ENCODE results near the gene AAGAB.

AAGAB gene

GRCh38 chr15:67194171-67195114 lies 60.0 kb downstream of the AAGAB start:
- no peak for TF ChIP-seq POLR2AphosphoS5 (IDR thresholded peaks at IDR 0.05; ENCODE audit: low read depth, low read length)

DNA sequence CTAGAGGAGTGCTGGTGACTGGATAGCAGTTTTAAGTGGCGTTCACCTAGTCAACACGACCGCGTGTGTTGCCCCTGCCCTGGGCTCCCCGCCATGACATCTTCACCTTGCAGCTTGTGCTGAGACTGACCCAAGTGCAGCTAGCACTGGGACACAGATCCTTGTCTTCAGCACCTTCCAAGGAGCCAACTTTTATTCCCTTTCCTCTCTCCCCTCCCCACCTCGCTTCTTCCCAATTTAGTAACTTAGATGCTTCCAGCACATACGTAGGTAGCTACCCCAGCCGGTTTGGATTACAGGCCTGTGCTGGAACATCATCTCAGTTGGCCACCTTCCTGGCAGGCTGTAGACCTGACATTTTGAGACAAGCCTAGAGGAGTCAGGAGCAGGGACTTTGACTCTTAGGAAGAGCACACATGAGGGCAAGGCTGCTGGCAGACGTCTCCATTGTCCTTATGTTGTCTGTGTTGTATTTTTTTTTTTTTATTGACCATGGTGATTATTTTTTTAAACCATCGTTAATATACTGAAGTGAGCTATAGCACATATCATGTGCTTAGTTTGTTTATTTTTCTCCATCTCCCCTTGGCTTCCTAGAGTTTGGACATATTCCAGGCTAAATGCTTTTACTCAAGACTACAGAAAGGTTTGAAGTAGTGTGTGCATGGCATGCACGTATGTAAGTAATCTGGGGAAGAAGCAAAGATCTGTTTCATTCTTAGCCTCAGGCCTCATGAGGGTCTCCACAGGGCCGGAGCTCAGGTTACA lies 61.1 kb downstream of the AAGAB start:
- TF ChIP-seq SIN3A (IDR thresholded peaks at IDR 0.05; ENCODE audit: borderline replicate concordance, insufficient read depth, low read length): no peak
- TF ChIP-seq, protein P1, sequence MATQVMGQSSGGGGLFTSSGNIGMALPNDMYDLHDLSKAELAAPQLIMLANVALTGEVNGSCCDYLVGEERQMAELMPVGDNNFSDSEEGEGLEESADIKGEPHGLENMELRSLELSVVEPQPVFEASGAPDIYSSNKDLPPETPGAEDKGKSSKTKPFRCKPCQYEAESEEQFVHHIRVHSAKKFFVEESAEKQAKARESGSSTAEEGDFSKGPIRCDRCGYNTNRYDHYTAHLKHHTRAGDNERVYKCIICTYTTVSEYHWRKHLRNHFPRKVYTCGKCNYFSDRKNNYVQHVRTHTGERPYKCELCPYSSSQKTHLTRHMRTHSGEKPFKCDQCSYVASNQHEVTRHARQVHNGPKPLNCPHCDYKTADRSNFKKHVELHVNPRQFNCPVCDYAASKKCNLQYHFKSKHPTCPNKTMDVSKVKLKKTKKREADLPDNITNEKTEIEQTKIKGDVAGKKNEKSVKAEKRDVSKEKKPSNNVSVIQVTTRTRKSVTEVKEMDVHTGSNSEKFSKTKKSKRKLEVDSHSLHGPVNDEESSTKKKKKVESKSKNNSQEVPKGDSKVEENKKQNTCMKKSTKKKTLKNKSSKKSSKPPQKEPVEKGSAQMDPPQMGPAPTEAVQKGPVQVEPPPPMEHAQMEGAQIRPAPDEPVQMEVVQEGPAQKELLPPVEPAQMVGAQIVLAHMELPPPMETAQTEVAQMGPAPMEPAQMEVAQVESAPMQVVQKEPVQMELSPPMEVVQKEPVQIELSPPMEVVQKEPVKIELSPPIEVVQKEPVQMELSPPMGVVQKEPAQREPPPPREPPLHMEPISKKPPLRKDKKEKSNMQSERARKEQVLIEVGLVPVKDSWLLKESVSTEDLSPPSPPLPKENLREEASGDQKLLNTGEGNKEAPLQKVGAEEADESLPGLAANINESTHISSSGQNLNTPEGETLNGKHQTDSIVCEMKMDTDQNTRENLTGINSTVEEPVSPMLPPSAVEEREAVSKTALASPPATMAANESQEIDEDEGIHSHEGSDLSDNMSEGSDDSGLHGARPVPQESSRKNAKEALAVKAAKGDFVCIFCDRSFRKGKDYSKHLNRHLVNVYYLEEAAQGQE (IDR thresholded peaks at IDR 0.05; ENCODE audit: insufficient read depth in 1 of 2, low read depth in 2 of 2, low read length in 2 of 2): no peak
- no peak for TF ChIP-seq FOXP2 (optimal IDR thresholded peaks at IDR 0.05; ENCODE audit: borderline replicate concordance, extremely low read depth, extremely low read length, insufficient read depth)
- TF ChIP-seq POLR2AphosphoS5 (IDR thresholded peaks at IDR 0.05; ENCODE audit: low read depth, low read length): no peak
- no peak for TF ChIP-seq TAF1 (IDR thresholded peaks at IDR 0.05; ENCODE audit: borderline replicate concordance, insufficient read depth, low read length)

DNA sequence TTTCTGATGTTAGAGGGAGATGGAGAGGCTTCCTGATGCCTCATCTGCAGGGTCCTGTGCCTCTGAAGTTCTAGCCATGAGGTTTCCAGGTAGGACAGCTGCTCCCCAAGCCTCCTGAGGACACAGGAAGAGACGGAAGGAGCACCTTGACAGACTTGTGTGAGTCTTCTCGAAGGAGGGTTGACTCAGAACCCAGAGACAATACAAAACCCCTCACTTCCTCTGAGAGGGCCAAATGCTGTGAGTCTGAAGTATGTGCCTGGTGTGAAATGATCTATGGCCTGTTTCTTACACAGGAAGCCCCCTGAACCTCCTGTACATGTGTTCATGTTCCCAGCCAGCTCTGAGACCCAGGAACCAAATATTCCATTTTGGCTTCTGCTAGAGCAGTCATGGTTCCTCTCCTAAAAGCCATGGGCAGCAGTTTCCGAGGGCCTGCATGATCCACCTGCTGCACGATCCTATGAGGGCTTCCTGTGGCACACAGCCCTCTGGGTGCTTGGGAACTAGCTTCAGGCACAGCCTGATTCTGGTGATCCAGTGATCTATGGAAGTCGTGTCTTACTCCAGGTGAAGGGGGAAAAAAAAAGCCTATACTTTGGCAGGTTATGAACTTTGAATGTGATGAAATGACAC lies 62.2 kb downstream of the AAGAB start:
- TF ChIP-seq TAF1 (IDR thresholded peaks at IDR 0.05; ENCODE audit: borderline replicate concordance, insufficient read depth, low read length): no peak
- no peak for TF ChIP-seq SIN3A (IDR thresholded peaks at IDR 0.05; ENCODE audit: borderline replicate concordance, insufficient read depth, low read length)
- TF ChIP-seq POLR2AphosphoS5 (IDR thresholded peaks at IDR 0.05; ENCODE audit: low read depth, low read length): no peak
- TF ChIP-seq, protein P1 (IDR thresholded peaks at IDR 0.05; ENCODE audit: insufficient read depth in 1 of 2, low read depth in 2 of 2, low read length in 2 of 2): no peak
- TF ChIP-seq FOXP2 (optimal IDR thresholded peaks at IDR 0.05; ENCODE audit: borderline replicate concordance, extremely low read depth, extremely low read length, insufficient read depth): no peak

- TF ChIP-seq FOXP2 (optimal IDR thresholded peaks at IDR 0.05; ENCODE audit: borderline replicate concordance, extremely low read depth, extremely low read length, insufficient read depth): no peak
- TF ChIP-seq SIN3A (IDR thresholded peaks at IDR 0.05; ENCODE audit: borderline replicate concordance, insufficient read depth, low read length): no peak
- TF ChIP-seq TAF1 (IDR thresholded peaks at IDR 0.05; ENCODE audit: borderline replicate concordance, insufficient read depth, low read length): no peak
- TF ChIP-seq, protein P1 (IDR thresholded peaks at IDR 0.05; ENCODE audit: insufficient read depth in 1 of 2, low read depth in 2 of 2, low read length in 2 of 2): no peak
- TF ChIP-seq POLR2AphosphoS5 (IDR thresholded peaks at IDR 0.05; ENCODE audit: low read depth, low read length): no peak
These were observed 63.6 kb downstream of the AAGAB start for GRCh38 chr15:67190813-67191212.

GRCh38 chr15:67190326-67190725 lies 64.1 kb downstream of the AAGAB start:
- no peak for TF ChIP-seq POLR2AphosphoS5 (IDR thresholded peaks at IDR 0.05; ENCODE audit: low read depth, low read length)
- TF ChIP-seq, protein P1 (IDR thresholded peaks at IDR 0.05; ENCODE audit: insufficient read depth in 1 of 2, low read depth in 2 of 2, low read length in 2 of 2): no peak
- no peak for TF ChIP-seq SIN3A (IDR thresholded peaks at IDR 0.05; ENCODE audit: borderline replicate concordance, insufficient read depth, low read length)
- TF ChIP-seq FOXP2 (optimal IDR thresholded peaks at IDR 0.05; ENCODE audit: borderline replicate concordance, extremely low read depth, extremely low read length, insufficient read depth): no peak
- TF ChIP-seq TAF1 (IDR thresholded peaks at IDR 0.05; ENCODE audit: borderline replicate concordance, insufficient read depth, low read length): no peak
